IMR-90 (cell line): ENCODE results near the gene FARP1. TPM values are rescaled to one million over a fixed set of nuclear protein-coding genes. Genes with fewer than 3 reads are reported as not detected.

Source experiments
- ATAC-seq: fragments of 200-7000 bp; cut with Tn5 transposase; 2 replicates; pipeline ENCODE4 v1.9.1; 2020; ENCODE audit warnings: low read depth, mild to moderate bottlenecking, moderate library complexity
- BruUV-seq: library from RNA; stranded (reverse); fragments of 400-500 nt; replicated peaks from 2 replicates; lab custom pipeline; 2021; lab: Mats Ljungman, UMichigan
- CTCF ChIA-PET: fragments of 300-600 bp; formaldehyde crosslinking; extraction: SDS; loops from one replicate; lab custom pipeline; 2021; ENCODE audit warnings: antibody characterized with exemption; lab: Yijun Ruan, JAX
- POLR2A ChIA-PET: fragments of 300-600 bp; sonication (Branson Sonifier 250); formaldehyde crosslinking; loops from one replicate; lab custom pipeline; 2022; ENCODE audit warnings: antibody characterized with exemption; ENCODE audit not compliant: unreplicated experiment; lab: Charles Lee
- DNase-seq: peaks from one replicate; pipeline ENCODE4 v3.0.0; 2013
- H2AFZ ChIP-seq: replicated peaks from 2 replicates; pipeline ENCODE3; 2013; ENCODE audit warnings: low read length, mild to moderate bottlenecking; ENCODE audit not compliant: poor library complexity
- H2AK5ac ChIP-seq: 2 replicates; pipeline ENCODE4 v1.6.1; 2013; ENCODE audit warnings: low read depth, low read length, inconsistent platforms
- H2AK9ac ChIP-seq: replicated peaks from 2 replicates; pipeline ENCODE3; 2013; ENCODE audit warnings: mild to moderate bottlenecking, low read depth, low read length, moderate library complexity; ENCODE audit not compliant: poor library complexity
- H2BK120ac ChIP-seq: 2 replicates; pipeline ENCODE4 v1.6.1; 2013; ENCODE audit warnings: low read depth, low read length, inconsistent platforms
- H2BK15ac ChIP-seq: 3 replicates; pipeline ENCODE4 v1.6.1; 2013; ENCODE audit warnings: low read depth, low read length, inconsistent platforms
- H2BK20ac ChIP-seq: 2 replicates; pipeline ENCODE4 v1.6.1; 2013; ENCODE audit warnings: low read depth, mild to moderate bottlenecking, inconsistent platforms, low read length, moderate library complexity
- H2BK5ac ChIP-seq: 2 replicates; pipeline ENCODE4 v1.6.1; 2013; ENCODE audit warnings: mild to moderate bottlenecking, low read depth, low read length, inconsistent platforms; ENCODE audit not compliant: poor library complexity, severe bottlenecking
- H3K14ac ChIP-seq: replicated peaks from 2 replicates; pipeline ENCODE4 v1.6.1; 2013; ENCODE audit warnings: low read depth, low read length, inconsistent platforms
- H3K18ac ChIP-seq: 2 replicates; pipeline ENCODE4 v1.6.1; 2013; ENCODE audit warnings: low read depth, low read length, control low read depth
- H3K23ac ChIP-seq: 2 replicates; pipeline ENCODE4 v1.6.1; 2013; ENCODE audit warnings: low read depth, low read length, inconsistent platforms
- H3K27ac ChIP-seq: 2 replicates; pipeline ENCODE4 v1.5.1; 2013; ENCODE audit warnings: mild to moderate bottlenecking, control low read depth, low read length; ENCODE audit not compliant: insufficient read depth
- H3K27me3 ChIP-seq: 2 replicates; pipeline ENCODE4 v1.6.1; 2013; ENCODE audit warnings: low read length; ENCODE audit not compliant: control insufficient read depth, insufficient read depth
- H3K36me3 ChIP-seq: 2 replicates; pipeline ENCODE4 v1.6.1; 2013; ENCODE audit warnings: low read length, mixed read lengths; ENCODE audit not compliant: control insufficient read depth, insufficient read depth
- H3K4ac ChIP-seq: 2 replicates; pipeline ENCODE4 v1.6.1; 2013; ENCODE audit warnings: low read depth, low read length, inconsistent platforms
- H3K4me1 ChIP-seq: 2 replicates; pipeline ENCODE4 v1.6.1; 2013; ENCODE audit warnings: low read length, mixed read lengths; ENCODE audit not compliant: control insufficient read depth, insufficient read depth
- H3K4me2 ChIP-seq: 2 replicates; pipeline ENCODE4 v1.6.1; 2013; ENCODE audit warnings: low read depth, mild to moderate bottlenecking, control low read depth, low read length, moderate library complexity
- H3K4me3 ChIP-seq: 2 replicates; pipeline ENCODE4 v1.5.1; 2013; ENCODE audit warnings: low read depth, mild to moderate bottlenecking, control low read depth, low read length, moderate library complexity; ENCODE audit not compliant: insufficient read depth
- H3K56ac ChIP-seq: 2 replicates; pipeline ENCODE4 v1.6.1; 2013; ENCODE audit warnings: low read length, inconsistent platforms; ENCODE audit not compliant: insufficient read depth; ENCODE audit errors: extremely low read depth
- H3K79me1 ChIP-seq, 2 experiments: 2 replicates each; pipeline ENCODE4 v1.6.1; 2013; ENCODE audit warnings: low read length in 2 of 2, inconsistent platforms in 1 of 2, low read depth in 1 of 2
- H3K9ac ChIP-seq: 2 replicates; pipeline ENCODE4 v1.6.1; 2013; ENCODE audit warnings: low read depth, low read length, control low read depth
- H3K9me1 ChIP-seq: 2 replicates; pipeline ENCODE4 v1.6.1; 2013; ENCODE audit warnings: low read length, inconsistent platforms; ENCODE audit not compliant: insufficient read depth
- H3K9me3 ChIP-seq: 2 replicates; pipeline ENCODE4 v1.6.1; 2013; ENCODE audit warnings: low read length; ENCODE audit not compliant: control insufficient read depth, insufficient read depth
- H4K20me1 ChIP-seq: 2 replicates; pipeline ENCODE4 v1.6.1; 2013; ENCODE audit warnings: low read length, inconsistent platforms; ENCODE audit not compliant: insufficient read depth
- H4K5ac ChIP-seq: 2 replicates; pipeline ENCODE4 v1.6.1; 2013; ENCODE audit warnings: mild to moderate bottlenecking, low read depth, low read length, control low read depth
- H4K8ac ChIP-seq, 2 experiments: 2 replicates each; pipeline ENCODE4 v1.6.1; 2013; ENCODE audit warnings: low read depth in 2 of 2, low read length in 2 of 2, control low read depth in 1 of 2, inconsistent platforms in 1 of 2
- H4K91ac ChIP-seq: 2 replicates; pipeline ENCODE4 v1.6.1; 2013; ENCODE audit warnings: low read depth, low read length, inconsistent platforms; ENCODE audit not compliant: insufficient read depth
- BHLHE40 ChIP-seq: fragments of 150-350 bp; IDR thresholded peaks from 2 replicates; pipeline ENCODE4 v1.6.1; 2016; ENCODE audit warnings: mild to moderate bottlenecking, low read depth, low read length
- CEBPB ChIP-seq: IDR thresholded peaks from 2 replicates; pipeline ENCODE4 v1.6.1; 2012; ENCODE audit warnings: low read depth, low read length, improper control_type of control experiment
- CHD1 ChIP-seq: IDR thresholded peaks from 2 replicates; pipeline ENCODE4 v1.6.1; 2012; ENCODE audit warnings: low read depth, low read length, improper control_type of control experiment
- FOS ChIP-seq: fragments of 150-350 bp; IDR thresholded peaks from 2 replicates; pipeline ENCODE4 v1.6.1; 2016; ENCODE audit warnings: low read depth, low read length
- MAZ ChIP-seq: IDR thresholded peaks from 2 replicates; pipeline ENCODE4 v1.6.1; 2012; ENCODE audit warnings: low read depth, mild to moderate bottlenecking, low read length, improper control_type of control experiment, moderate library complexity, borderline replicate concordance
- MXI1 ChIP-seq: IDR thresholded peaks from 2 replicates; pipeline ENCODE4 v1.6.1; 2012; ENCODE audit warnings: low read depth, mild to moderate bottlenecking, low read length, moderate library complexity, borderline replicate concordance
- NFE2L2 ChIP-seq: fragments of 150-350 bp; IDR thresholded peaks from 2 replicates; pipeline ENCODE4 v1.6.1; 2016; ENCODE audit warnings: low read depth, mild to moderate bottlenecking, low read length
- POLR2A ChIP-seq: IDR thresholded peaks from 2 replicates; pipeline ENCODE4 v1.6.1; 2012; ENCODE audit warnings: mild to moderate bottlenecking, low read depth, low read length
- RAD21 ChIP-seq: IDR thresholded peaks from 2 replicates; pipeline ENCODE4 v1.6.1; 2012; ENCODE audit warnings: low read length, improper control_type of control experiment
- RCOR1 ChIP-seq: IDR thresholded peaks from 2 replicates; pipeline ENCODE4 v1.6.1; 2012; ENCODE audit warnings: mild to moderate bottlenecking, low read length, improper control_type of control experiment; ENCODE audit not compliant: insufficient replicate concordance
- RFX5 ChIP-seq: IDR thresholded peaks from 2 replicates; pipeline ENCODE4 v1.8.0; 2012; ENCODE audit warnings: low read depth, mild to moderate bottlenecking, low read length, moderate library complexity
- SMC3 ChIP-seq: fragments of 150-350 bp; IDR thresholded peaks from 2 replicates; pipeline ENCODE4 v1.6.1; 2016; ENCODE audit warnings: low read depth, mild to moderate bottlenecking, antibody characterized with exemption, low read length, moderate library complexity
- WGBS, 2 experiments: methylation state at CpG; one replicate each; pipeline versions ENCODE4 v1.1.5 to v1.1.7; 2013; ENCODE audit warnings: missing lambda C conversion rate in 2 of 2; ENCODE audit not compliant: insufficient read length in 1 of 2; ENCODE audit errors: extremely low coverage in 2 of 2; 5-methylcytosine and 5-hydroxymethylcytosine counted together
- dilution Hi-C: fragments of 300-500 bp; cut with HindIII; formaldehyde crosslinking; loops from one replicate; pipeline ENCODE4 v1.14.3; 2018; ENCODE audit warnings: low sequenced_read_pairs; ENCODE audit not compliant: unreplicated experiment
- in situ Hi-C: fragments of 300-500 bp; cut with MboI; formaldehyde crosslinking; loops from 3 replicates; pipeline ENCODE4 v1.14.3; 2019; ENCODE audit warnings: low sequenced_read_pairs, inconsistent platforms, mixed read lengths
- intact Hi-C: fragments of 100-400 bp; cut with micrococcal nuclease; formaldehyde crosslinking; loops from 2 replicates; pipeline ENCODE4 v1.10.0; 2022
- polyA plus RNA-seq, 3 experiments: library from polyadenylated mRNA; depleted of rRNA; stranded (reverse); fragments of >200 nt; gene quantifications; 2 replicates each; pipeline ENCODE4 v1.2.3, GENCODE V29; 2012; ENCODE audit warnings: low replicate concordance in 1 of 3
- total RNA-seq: library from RNA; depleted of rRNA; stranded (reverse); fragments of >200 nt; gene quantifications from 2 replicates; pipeline ENCODE4 v1.2.3, GENCODE V29; 2012
- TF ChIP-seq, protein P1 (sequence below): fragments of 150-350 bp; IDR thresholded peaks from 2 replicates; pipeline ENCODE4 v1.6.1; 2016; ENCODE audit warnings: low read depth, mild to moderate bottlenecking, low read length, moderate library complexity, borderline replicate concordance
- TF ChIP-seq, protein P2 (sequence below): fragments of 150-350 bp; IDR thresholded peaks from 2 replicates; pipeline ENCODE4 v1.6.1; 2017; ENCODE audit warnings: mild to moderate bottlenecking, antibody characterized with exemption, low read length, low read depth
- TF ChIP-seq, protein P3 (sequence below): conservative IDR thresholded peaks from 2 replicates; pipeline ENCODE4 v1.5.1; 2012; ENCODE audit warnings: mild to moderate bottlenecking, low read depth, low read length, improper control_type of control experiment

Gene FARP1
- total and polyA plus RNA-seq, 2 of the 4 experiments (the other 2 are of a cell fraction), result 39.6 to 57.0 TPM

DNA sequence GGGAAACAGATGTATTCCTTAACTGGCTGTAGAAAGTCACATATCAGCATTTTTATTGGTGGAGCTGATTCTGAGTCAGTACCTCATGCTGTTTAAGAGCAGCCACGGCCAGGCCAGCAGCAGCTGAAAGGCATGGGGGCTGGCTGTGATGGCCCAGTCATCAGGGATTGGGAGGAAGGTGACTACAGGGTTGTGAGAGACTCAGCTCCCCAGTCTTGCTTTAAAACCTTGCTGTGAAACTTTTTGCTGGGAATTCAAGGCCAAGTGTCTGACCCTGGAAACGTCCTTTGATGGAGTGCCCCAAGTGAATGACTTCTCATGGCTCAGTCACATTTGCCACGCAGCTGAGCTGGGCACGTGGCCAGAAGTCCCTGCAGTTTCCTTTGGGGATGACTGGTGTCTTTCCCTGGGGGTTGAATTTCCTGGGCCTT, 73.3 kb downstream of the FARP1 start:
- Histone ChIP-seq H4K91ac (peak overlapping the region; percentile 56), H3K4me2 (0 out of 2 replicates have a peak overlapping the region, but pooled peaks have one; percentile 1), H4K8ac (peak overlapping the region; percentile 12 to 73; a peak in 2 of 4 replicates), H3K56ac (peak overlapping the region; percentile 38; the same call in 1 of the 2 replicates), H2AFZ (peak overlapping the region; percentile 73), H2BK120ac (peak overlapping the region; percentile 90), H3K4me3 (no peak overlapping the region), H3K9me3 (no peaks in the 10 kb centered on the region), H3K4ac (peak overlapping the region; percentile 91), H2BK15ac (no peak overlapping the region; the same call in 2 of the 3 replicates), H3K9ac (no peak overlapping the region), H3K27ac (peak overlapping the region; percentile 65), H3K18ac (peak overlapping the region; percentile 45), H3K14ac (peak overlapping the region; percentile 88; the same call in 1 of the 2 replicates), H3K4me1 (peaks cover 42% of the 10 kb centered on the region), H2BK5ac (peak overlapping the region; percentile 76), H2BK20ac (peak overlapping the region; percentile 91), H2AK5ac (peak overlapping the region; percentile 29; the same call in 1 of the 2 replicates), H3K23ac (peak overlapping the region; percentile 79), H4K5ac (peak overlapping the region; percentile 58), H3K27me3 (no peaks in the 10 kb centered on the region), H2AK9ac (peak overlapping the region; percentile 29), H3K9me1 (peaks cover 36% of the 10 kb centered on the region), H3K79me1 (peaks cover 49 to 94% of the 10 kb centered on the region in 2 experiments), H4K20me1 (peaks cover 12% of the 10 kb centered on the region), H3K36me3 (peaks cover 20% of the 10 kb centered on the region)
- no TSS peak for BruUV-seq
- ChIA-PET POLR2A (no interaction called here), CTCF (interaction anchor here (0.7 to 1.9 kb wide), 2 partner anchors 42 to 44 kb away, joined by 3 to 5 read pairs; no protein-coding TSS in a partner anchor)
- DNase-seq (peak; percentile 93), ATAC-seq (peak; percentile 63)
- dilution Hi-C loops (no loop called here), in situ Hi-C loops (loop anchor here (5.0 kb wide), 1 partner anchor 44 kb away; no protein-coding TSS in a partner anchor), intact Hi-C loops (no loop called here)
- WGBS, 2 experiments, result no CpG with 5 or more reads among the region's 4 CpGs
- TF ChIP-seq, protein P1, sequence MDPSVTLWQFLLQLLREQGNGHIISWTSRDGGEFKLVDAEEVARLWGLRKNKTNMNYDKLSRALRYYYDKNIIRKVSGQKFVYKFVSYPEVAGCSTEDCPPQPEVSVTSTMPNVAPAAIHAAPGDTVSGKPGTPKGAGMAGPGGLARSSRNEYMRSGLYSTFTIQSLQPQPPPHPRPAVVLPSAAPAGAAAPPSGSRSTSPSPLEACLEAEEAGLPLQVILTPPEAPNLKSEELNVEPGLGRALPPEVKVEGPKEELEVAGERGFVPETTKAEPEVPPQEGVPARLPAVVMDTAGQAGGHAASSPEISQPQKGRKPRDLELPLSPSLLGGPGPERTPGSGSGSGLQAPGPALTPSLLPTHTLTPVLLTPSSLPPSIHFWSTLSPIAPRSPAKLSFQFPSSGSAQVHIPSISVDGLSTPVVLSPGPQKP, result no peak
- TF ChIP-seq CEBPB, result no peak
- no peak for TF ChIP-seq NFE2L2
- TF ChIP-seq RAD21, result peak; percentile 20
- peak; percentile 50; the same call in 1 of the 2 replicates for TF ChIP-seq FOS
- no peak for TF ChIP-seq CHD1
- peak; percentile 63 for TF ChIP-seq POLR2A
- TF ChIP-seq, protein P2, sequence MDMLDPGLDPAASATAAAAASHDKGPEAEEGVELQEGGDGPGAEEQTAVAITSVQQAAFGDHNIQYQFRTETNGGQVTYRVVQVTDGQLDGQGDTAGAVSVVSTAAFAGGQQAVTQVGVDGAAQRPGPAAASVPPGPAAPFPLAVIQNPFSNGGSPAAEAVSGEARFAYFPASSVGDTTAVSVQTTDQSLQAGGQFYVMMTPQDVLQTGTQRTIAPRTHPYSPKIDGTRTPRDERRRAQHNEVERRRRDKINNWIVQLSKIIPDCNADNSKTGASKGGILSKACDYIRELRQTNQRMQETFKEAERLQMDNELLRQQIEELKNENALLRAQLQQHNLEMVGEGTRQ, result peak; percentile 60; the same call in 1 of the 2 replicates
- TF ChIP-seq RFX5, result no peak
- 0 out of 2 replicates have a peak, but pooled peaks have one; percentile 43 for TF ChIP-seq MAZ
- TF ChIP-seq SMC3, result 0 out of 2 replicates have a peak, but pooled peaks have one; percentile 18
- TF ChIP-seq, protein P3, sequence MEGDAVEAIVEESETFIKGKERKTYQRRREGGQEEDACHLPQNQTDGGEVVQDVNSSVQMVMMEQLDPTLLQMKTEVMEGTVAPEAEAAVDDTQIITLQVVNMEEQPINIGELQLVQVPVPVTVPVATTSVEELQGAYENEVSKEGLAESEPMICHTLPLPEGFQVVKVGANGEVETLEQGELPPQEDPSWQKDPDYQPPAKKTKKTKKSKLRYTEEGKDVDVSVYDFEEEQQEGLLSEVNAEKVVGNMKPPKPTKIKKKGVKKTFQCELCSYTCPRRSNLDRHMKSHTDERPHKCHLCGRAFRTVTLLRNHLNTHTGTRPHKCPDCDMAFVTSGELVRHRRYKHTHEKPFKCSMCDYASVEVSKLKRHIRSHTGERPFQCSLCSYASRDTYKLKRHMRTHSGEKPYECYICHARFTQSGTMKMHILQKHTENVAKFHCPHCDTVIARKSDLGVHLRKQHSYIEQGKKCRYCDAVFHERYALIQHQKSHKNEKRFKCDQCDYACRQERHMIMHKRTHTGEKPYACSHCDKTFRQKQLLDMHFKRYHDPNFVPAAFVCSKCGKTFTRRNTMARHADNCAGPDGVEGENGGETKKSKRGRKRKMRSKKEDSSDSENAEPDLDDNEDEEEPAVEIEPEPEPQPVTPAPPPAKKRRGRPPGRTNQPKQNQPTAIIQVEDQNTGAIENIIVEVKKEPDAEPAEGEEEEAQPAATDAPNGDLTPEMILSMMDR, result no peak
- TF ChIP-seq BHLHE40, result no peak
- peak; percentile 45 for TF ChIP-seq MXI1
- peak; percentile 34 for TF ChIP-seq RCOR1
